ENCODE data around the gene IL4I1. TPM values are rescaled to one million over a fixed set of nuclear protein-coding genes. Genes with fewer than 3 reads are reported as not detected.

The IL4I1 gene
- total and polyA plus RNA-seq, 2 of the 8 experiments (the other 6 are each of a cell fraction or from before 2014, with no cell fraction given): 0.41 to 0.76 TPM

GRCh38 chr19:49869484-49870308 lies 27.0 kb downstream of the IL4I1 start:
- Histone ChIP-seq H3K27me3 (replicated peaks in 1 of 4; ENCODE audit: control insufficient read depth in 3 of 4, extremely low read depth in 1 of 4, insufficient read depth in 3 of 4, low read length in 3 of 4) (no peaks in the 10 kb centered on the region), H3K79me2 (ENCODE audit: control insufficient read depth in 1 of 2, insufficient read depth in 2 of 2, low read length in 2 of 2) (peaks cover 0 to 21% of the 10 kb centered on the region in 2 experiments; a peak in 2 of 4 replicates), H3K4me1 (replicated peaks in 1 of 4; ENCODE audit: control insufficient read depth in 3 of 4, insufficient read depth in 4 of 4, low read length in 3 of 4) (peaks cover 0 to 12% (median 5%) of the 10 kb centered on the region in 4 experiments; a peak in 5 of 7 replicates), H3K4me3 (ENCODE audit: extremely low read depth in 1 of 4, insufficient read depth in 2 of 4, low read depth in 3 of 4, low read length in 4 of 4) (peak overlapping the region; percentile 45 to 70 (median 56)), H2BK12ac (ENCODE audit: low read depth, low read length) (peak overlapping the region; percentile 96), H3K4me2 (ENCODE audit: insufficient read depth in 1 of 2, low read depth in 2 of 2, low read length in 2 of 2) (peak overlapping the region; percentile 83 to 96), H4K5ac (ENCODE audit: insufficient read length, low read depth, low read length) (peak overlapping the region; percentile 75), H3K4ac (replicated peaks; ENCODE audit: insufficient read length, low read depth, low read length) (peak overlapping the region; percentile 95), H2BK120ac (replicated peaks; ENCODE audit: low read depth, low read length) (peak overlapping the region; percentile 79), H3K18ac (ENCODE audit: extremely low read depth, low read length) (peak overlapping the region; percentile 90), H3K79me1 (ENCODE audit: low read depth, low read length) (peaks cover 6% of the 10 kb centered on the region), H2AFZ (ENCODE audit: low read length) (no peak overlapping the region), H2AK5ac (ENCODE audit: low read depth, low read length) (peak overlapping the region; percentile 99), H3K9me3 (ENCODE audit: insufficient read depth in 2 of 2, low read depth in 1 of 2, low read length in 1 of 2) (no peaks in the 10 kb centered on the region), H3K36me3 (ENCODE audit: control insufficient read depth in 2 of 4, insufficient read depth in 4 of 4, low read length in 3 of 4) (peaks cover 3 to 5% (median 3%) of the 10 kb centered on the region in 4 experiments; a peak in 4 of 8 replicates), H3K9ac (replicated peaks in 1 of 4; ENCODE audit: extremely low read depth in 1 of 4, low read depth in 3 of 4, low read length in 3 of 4) (peak overlapping the region; percentile 57 to 79 (median 74)), H4K91ac (replicated peaks; ENCODE audit: insufficient read length, low read length) (peak overlapping the region; percentile 93), H2BK15ac (ENCODE audit: low read length) (peak overlapping the region; percentile 98), H3K56ac (replicated peaks; ENCODE audit: insufficient read length, low read depth, low read length) (peak overlapping the region; percentile 49), H2BK5ac (ENCODE audit: low read depth, low read length) (peak overlapping the region; percentile 94), H4K20me1 (replicated peaks in 1 of 2; ENCODE audit: control insufficient read depth in 1 of 2, insufficient read depth in 2 of 2, low read length in 2 of 2) (peaks cover 0 to 4% of the 10 kb centered on the region in 2 experiments), H4K8ac (ENCODE audit: extremely low read depth, insufficient read depth, low read length) (peak overlapping the region; percentile 76; the same call in 1 of the 2 replicates), H2BK20ac (ENCODE audit: low read length) (no peak overlapping the region), H3K23ac (ENCODE audit: insufficient read length) (no peak overlapping the region), H3K27ac (ENCODE audit: low read depth, low read length) (peak overlapping the region; percentile 77), H3K23me2 (ENCODE audit: low read depth, low read length) (peaks cover 15% of the 10 kb centered on the region), H3K14ac (ENCODE audit: insufficient read length) (no peak overlapping the region)
- POLR2A ChIA-PET (ENCODE audit: partially characterized antibody): interaction anchor here (0.8 to 12.4 kb wide), 16 partner anchors 8 to 289 kb away, joined by 3 to 247 read pairs (median 4); partner anchors contain the start of genes AKT1S1, ATF5, FUZ and MED25
- 5% methylated on average over 50 of the region's 67 CpGs; no CpG with 5 or more reads in 1 of the 2 experiments for WGBS, 2 experiments (ENCODE audit: extremely low coverage in 1 of 2, insufficient coverage in 1 of 2, insufficient read length in 1 of 2, insufficient replicate concordance in 2 of 2, low coverage in 1 of 2, low lambda C conversion rate in 2 of 2, missing lambda C conversion rate in 1 of 2)
- FAIRE-seq (peak; percentile 97), DNase-seq (ENCODE audit: low read depth in 1 of 2, low spot score in 2 of 2) (peak; percentile 98 to 99)
- CTCF ChIA-PET (ENCODE audit: partially characterized antibody): interaction anchor here (0.6 to 1.2 kb wide), 5 partner anchors 21 to 202 kb away, joined by 3 to 4 read pairs (median 3); no protein-coding TSS in a partner anchor
- 0 out of 4 replicates have a peak, but pooled peaks have one; percentile 21 to 56 for TF ChIP-seq SIN3A (conservative IDR thresholded peaks at IDR 0.05 in 1 of 2, IDR thresholded peaks at IDR 0.05 in 1 of 2; ENCODE audit: low read depth in 1 of 2, low read length in 2 of 2)
- no peak for TF ChIP-seq TAF7 (optimal IDR thresholded peaks at IDR 0.05; ENCODE audit: borderline replicate concordance, low read depth, low read length)
- TF ChIP-seq MAFK (IDR thresholded peaks at IDR 0.05; ENCODE audit: low read depth, low read length): no peak
- no peak for TF ChIP-seq CBX5 (IDR thresholded peaks at IDR 0.05; ENCODE audit: low read depth, low read length)
- 0 out of 2 replicates have a peak, but pooled peaks have one; percentile 41 for TF ChIP-seq ATF2 (IDR thresholded peaks at IDR 0.05; ENCODE audit: low read length)
- TF ChIP-seq MAX (IDR thresholded peaks at IDR 0.05): peak; percentile 85
- TF ChIP-seq RXRA (IDR thresholded peaks at IDR 0.05; ENCODE audit: insufficient read depth, low read depth, low read length): no peak
- TF ChIP-seq SIRT6 (IDR thresholded peaks at IDR 0.05; ENCODE audit: low read length): no peak

Data from H1 (cell line).